Nephron progenitor cell (in vitro differentiated cells): ENCODE results near the gene GRHL1.

Experiments
- DNase-seq: peaks from one replicate; pipeline ENCODE4 v3.0.0; 2021
- H3K27ac Mint-ChIP-seq: 2 replicates; pipeline ENCODE4 v1.8.0; 2021; ENCODE audit warnings: mild to moderate bottlenecking, moderate library complexity, mixed read lengths
- H3K27me3 Mint-ChIP-seq: 2 replicates; pipeline ENCODE4 v1.8.0; 2021; ENCODE audit warnings: mild to moderate bottlenecking, low read depth, mixed read lengths; ENCODE audit not compliant: poor library complexity
- H3K36me3 Mint-ChIP-seq: 2 replicates; pipeline ENCODE4 v1.8.0; 2021; ENCODE audit warnings: low read depth, mixed read lengths
- H3K4me1 Mint-ChIP-seq: 2 replicates; pipeline ENCODE4 v1.8.0; 2021; ENCODE audit warnings: mixed read lengths
- H3K4me3 Mint-ChIP-seq: 2 replicates; pipeline ENCODE4 v1.8.0; 2021; ENCODE audit warnings: mild to moderate bottlenecking, moderate library complexity, mixed read lengths
- H3K9me3 Mint-ChIP-seq: 2 replicates; pipeline ENCODE4 v1.8.0; 2021; ENCODE audit warnings: mild to moderate bottlenecking, moderate library complexity, mixed read lengths
- CTCF ChIP-seq: fragments of 200-600 bp; sonication (generic); IDR thresholded peaks from 2 replicates; pipeline ENCODE4 v1.5.0; 2021; ENCODE audit warnings: antibody characterized with exemption

GRHL1 gene

DNA sequence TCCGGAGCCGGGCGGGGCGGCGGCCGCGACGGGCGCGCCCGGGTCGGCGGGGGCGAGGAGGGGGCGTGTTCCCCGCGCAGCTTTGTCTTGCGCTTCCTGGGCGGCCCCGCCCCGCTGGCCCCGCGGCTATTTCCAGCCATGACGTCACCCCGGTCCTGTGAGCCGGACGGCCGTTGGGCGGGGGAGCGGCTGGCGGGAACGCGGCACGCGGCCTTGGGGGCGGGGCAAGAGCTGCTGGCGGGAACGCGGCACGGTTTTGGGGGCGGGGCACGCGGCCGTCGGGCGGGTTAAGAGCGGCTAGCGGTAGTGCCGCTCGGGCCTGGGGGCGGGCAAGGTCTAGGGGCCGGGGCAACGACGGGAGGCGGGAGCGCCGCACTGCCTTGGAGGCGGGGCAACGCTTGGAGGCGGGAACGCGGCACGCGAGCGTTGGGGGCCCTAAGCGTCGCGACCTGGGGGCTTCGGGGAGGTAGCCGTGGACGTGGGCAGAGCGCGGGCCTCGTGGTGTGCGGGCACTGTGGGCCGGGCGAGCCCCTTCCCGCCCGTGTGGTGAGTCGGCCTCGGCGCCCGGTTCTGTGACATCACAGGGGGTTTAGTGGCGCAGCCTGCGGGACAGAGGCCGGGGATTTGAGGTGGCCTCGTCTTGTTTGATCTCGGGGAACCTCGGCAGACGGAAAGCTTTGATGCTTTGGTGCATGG lies 92.6 kb downstream of the GRHL1 start:
- H3K4me1 Mint-ChIP-seq = peaks cover 52% of the 10 kb centered on the region
- H3K4me3 Mint-ChIP-seq = peak overlapping the region; percentile 68
- H3K27me3 Mint-ChIP-seq = peaks cover 25% of the 10 kb centered on the region
- no peaks in the 10 kb centered on the region for H3K9me3 Mint-ChIP-seq
- no peak overlapping the region for H3K27ac Mint-ChIP-seq
- TF ChIP-seq CTCF = no peak
- peak; percentile 91 for DNase-seq
- H3K36me3 Mint-ChIP-seq = peaks cover 23% of the 10 kb centered on the region

GRCh38 chr2:10045561-10046355 lies 94.3 kb downstream of the GRHL1 start:
- Mint-ChIP-seq H3K36me3 (peaks cover 32% of the 10 kb centered on the region), H3K27me3 (peaks cover 17% of the 10 kb centered on the region), H3K9me3 (no peaks in the 10 kb centered on the region), H3K27ac (peak overlapping the region; percentile 26), H3K4me3 (peak overlapping the region; percentile 37), H3K4me1 (peaks cover 39% of the 10 kb centered on the region)
- TF ChIP-seq CTCF = no peak
- no peak for DNase-seq

GRCh38 chr2:10046931-10047330 lies 95.4 kb downstream of the GRHL1 start:
- no peak for TF ChIP-seq CTCF
- H3K27ac Mint-ChIP-seq = peak overlapping the region; percentile 62
- H3K4me1 Mint-ChIP-seq = peaks cover 27% of the 10 kb centered on the region
- peaks cover 13% of the 10 kb centered on the region for H3K27me3 Mint-ChIP-seq
- H3K4me3 Mint-ChIP-seq = no peak overlapping the region
- H3K9me3 Mint-ChIP-seq = no peaks in the 10 kb centered on the region
- H3K36me3 Mint-ChIP-seq = peaks cover 32% of the 10 kb centered on the region
- no peak for DNase-seq

DNA sequence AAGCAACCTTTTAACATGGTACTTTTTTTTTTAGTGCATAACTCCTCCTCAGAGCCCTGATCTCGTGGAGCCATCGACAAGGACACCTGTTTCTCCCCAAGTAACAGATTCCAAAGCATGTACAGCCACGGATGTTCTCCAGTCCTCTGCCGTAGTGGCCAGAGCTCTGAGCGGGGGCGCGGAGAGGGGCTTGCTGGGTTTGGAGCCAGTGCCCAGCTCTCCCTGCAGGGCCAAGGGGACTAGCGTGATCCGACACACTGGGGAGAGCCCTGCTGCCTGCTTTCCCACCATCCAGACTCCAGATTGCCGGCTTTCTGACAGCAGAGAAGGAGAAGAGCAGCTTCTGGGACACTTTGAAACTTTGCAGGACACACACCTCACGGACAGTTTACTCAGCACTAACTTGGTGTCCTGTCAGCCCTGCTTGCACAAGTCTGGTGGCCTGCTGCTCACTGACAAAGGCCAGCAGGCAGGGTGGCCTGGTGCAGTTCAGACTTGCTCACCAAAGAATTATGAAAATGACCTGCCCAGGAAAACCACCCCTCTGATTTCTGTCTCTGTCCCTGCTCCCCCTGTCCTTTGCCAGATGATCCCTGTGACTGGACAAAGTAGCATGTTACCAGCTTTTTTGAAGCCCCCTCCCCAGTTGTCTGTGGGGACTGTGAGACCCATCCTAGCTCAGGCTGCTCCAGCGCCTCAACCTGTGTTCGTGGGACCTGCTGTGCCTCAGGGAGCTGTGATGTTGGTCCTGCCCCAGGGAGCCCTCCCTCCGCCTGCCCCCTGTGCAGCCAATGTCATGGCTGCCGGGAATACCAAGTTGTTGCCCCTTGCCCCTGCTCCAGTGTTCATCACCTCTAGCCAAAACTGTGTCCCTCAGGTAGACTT lies 96.4 kb downstream of the GRHL1 start:
- DNase-seq = no peak
- peaks cover 20% of the 10 kb centered on the region for H3K4me1 Mint-ChIP-seq
- H3K27ac Mint-ChIP-seq = peak overlapping the region; percentile 59
- no peaks in the 10 kb centered on the region for H3K9me3 Mint-ChIP-seq
- no peak overlapping the region for H3K4me3 Mint-ChIP-seq
- TF ChIP-seq CTCF = no peak
- H3K36me3 Mint-ChIP-seq = peaks cover 41% of the 10 kb centered on the region
- peaks cover 10% of the 10 kb centered on the region for H3K27me3 Mint-ChIP-seq

- Mint-ChIP-seq H3K4me3 (no peak overlapping the region), H3K27me3 (peaks cover 10% of the 10 kb centered on the region), H3K9me3 (no peaks in the 10 kb centered on the region), H3K27ac (no peak overlapping the region), H3K36me3 (peaks cover 49% of the 10 kb centered on the region), H3K4me1 (peaks cover 26% of the 10 kb centered on the region)
- no peak for DNase-seq
- TF ChIP-seq CTCF = peak; percentile 66
Measured at GRCh38 chr2:10048501-10049171, 97.1 kb downstream of the GRHL1 start.
